IPS-NIHi7 (cell line): Measurements from ENCODE around the gene RAB9B.
"Not testable (repeated sequence)": the region's sequence is repeated elsewhere in the genome, so short reads cannot be mapped to it uniquely, and the experiment has no call there.

Experiments used
- DNase-seq: peaks from one replicate; pipeline ENCODE4 v3.0.0; 2012; ENCODE audit warnings: mixed read lengths; ENCODE audit errors: extremely low spot score

RAB9B gene

DNA sequence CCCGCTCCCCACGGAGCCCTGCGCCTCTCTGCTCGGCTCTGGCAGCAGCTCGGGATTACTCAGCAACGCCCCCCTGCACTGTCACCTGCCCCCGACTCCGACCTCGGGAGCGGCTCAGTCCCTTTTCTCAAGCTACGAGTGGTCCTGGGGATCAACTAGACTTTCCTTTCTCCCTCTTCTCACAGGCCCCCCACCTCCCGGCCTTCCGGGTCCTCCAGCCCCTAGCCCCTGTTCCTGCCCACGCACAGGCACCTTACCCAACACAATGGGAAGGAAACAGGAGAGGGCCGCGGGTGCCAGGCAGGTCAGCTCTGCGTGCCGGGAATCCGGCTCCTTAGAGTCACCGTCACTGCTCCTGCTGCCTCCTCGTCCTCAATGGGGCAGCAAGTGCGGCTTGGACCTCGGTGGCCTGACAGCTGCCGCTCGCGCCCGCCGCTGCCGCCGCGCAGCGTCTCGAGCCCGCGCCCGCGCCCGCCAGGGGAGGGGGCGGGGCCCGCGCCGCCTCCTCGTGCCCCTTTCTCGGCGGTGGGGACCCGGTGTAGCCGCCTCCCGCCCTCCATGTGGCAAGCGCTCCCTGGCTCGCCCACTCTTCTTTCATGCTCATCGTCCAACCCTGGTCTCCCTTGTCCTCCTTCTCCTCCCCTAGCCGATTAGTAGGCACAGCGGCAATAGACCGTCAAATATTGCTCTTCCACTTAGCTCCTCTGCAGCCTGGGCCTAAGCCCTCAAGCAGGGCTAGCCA, at the start of gene RAB9B:
RAB9B (minus strand) TSS at position 455 of the 742 bp plus-strand sequence. CDS start 6,473 bp downstream, outside the sequence.
- DNase-seq: peak; percentile 96

GRCh38 chrX:103879339-103879738, 47.3 kb upstream of the RAB9B start:
- no peak for DNase-seq

- peak; percentile 31 for DNase-seq
Measured at GRCh38 chrX:103878466-103879122, 46.5 kb upstream of the RAB9B start.

DNA sequence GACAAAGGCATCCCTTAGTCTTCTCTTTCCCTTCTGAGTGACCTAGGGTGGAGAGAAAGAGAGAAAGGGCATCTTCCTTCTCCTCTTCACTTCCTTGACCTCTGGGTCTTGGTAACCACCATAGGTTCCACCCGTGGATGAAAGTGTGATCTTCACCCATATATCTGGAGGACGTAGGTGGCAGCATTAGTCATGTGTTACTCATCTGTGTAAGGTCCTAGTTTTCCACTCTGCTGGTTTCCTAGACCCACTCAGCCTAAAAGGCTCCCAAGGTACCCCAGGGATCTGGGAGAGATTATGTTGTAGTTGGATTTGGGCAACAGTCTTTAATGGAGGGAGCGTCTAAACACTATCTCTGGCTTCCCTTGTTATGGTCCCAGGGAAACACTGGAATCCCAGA, 45.5 kb upstream of the RAB9B start:
- DNase-seq: no peak

DNA sequence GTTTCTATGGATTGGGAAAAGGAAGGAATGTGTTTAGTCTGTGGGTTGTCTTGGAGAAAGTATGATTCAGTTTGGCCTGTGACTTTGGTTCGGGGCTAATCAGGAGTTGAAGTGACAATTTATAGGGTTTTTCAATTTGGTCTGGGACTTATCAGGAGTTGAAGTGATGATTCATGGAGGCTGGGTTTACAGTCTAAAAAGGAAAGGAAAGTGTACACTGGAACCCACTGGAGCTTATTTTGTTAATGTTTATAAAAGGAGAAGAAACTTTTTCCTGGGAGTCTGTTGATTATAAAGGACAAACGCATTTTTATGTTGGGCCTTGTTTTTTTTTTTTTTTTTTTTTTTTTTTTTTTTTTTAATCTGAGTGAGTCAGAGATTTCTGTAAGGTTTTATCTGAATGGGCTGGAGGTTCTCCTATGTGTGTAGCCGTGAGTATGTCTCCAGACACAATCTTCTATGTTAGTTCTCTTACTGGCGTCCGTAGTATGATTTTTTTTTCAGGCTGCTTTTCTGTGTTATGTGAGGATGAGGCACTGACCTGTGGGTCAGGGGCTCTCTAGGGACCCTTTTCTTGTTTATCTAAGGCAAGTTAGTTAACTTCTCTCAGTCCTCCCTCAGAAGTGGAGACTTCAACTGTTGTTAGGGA, 33.0 kb upstream of the RAB9B start:
- DNase-seq: no peak

DNA sequence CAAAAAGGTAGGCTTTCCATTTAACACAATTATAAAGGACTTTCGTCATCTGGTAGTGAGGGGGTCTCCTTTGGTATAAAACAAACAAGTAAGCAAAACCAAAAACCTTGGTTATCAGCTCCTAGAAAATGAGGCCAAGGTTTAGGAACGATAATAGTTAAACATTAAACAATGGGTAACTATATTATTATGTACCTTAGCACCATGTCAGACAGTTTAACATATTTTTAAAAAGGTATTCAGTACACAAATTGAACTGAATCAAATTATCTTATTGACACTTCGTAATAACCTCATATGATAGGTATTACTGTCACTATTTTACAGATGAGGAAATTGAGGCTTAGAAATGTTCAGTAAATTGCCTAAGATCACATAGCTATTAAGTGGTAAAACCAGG, 32.1 kb upstream of the RAB9B start:
- DNase-seq: no peak

DNA sequence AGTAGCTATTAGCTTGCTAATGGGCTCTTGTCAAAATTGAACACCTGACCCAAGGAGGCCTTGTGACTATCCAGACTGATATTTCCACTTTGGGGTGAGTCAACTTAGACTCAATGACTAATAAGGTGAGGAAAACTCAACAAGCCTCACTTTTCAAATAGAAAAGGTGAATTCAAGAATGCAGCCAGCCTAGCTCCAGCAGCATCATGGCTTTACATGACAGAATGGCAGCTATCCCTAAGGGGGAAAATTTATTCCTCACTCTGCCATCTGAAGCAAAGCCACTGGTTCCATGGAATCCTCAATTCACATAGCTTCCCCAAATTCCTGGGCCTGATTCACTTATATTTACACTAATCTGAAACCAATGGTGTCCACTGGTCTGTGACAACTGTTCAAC, 29.1 kb upstream of the RAB9B start:
- no peak for DNase-seq

GRCh38 chrX:103849558-103849957, 17.5 kb upstream of the RAB9B start:
- DNase-seq: no peak

DNA sequence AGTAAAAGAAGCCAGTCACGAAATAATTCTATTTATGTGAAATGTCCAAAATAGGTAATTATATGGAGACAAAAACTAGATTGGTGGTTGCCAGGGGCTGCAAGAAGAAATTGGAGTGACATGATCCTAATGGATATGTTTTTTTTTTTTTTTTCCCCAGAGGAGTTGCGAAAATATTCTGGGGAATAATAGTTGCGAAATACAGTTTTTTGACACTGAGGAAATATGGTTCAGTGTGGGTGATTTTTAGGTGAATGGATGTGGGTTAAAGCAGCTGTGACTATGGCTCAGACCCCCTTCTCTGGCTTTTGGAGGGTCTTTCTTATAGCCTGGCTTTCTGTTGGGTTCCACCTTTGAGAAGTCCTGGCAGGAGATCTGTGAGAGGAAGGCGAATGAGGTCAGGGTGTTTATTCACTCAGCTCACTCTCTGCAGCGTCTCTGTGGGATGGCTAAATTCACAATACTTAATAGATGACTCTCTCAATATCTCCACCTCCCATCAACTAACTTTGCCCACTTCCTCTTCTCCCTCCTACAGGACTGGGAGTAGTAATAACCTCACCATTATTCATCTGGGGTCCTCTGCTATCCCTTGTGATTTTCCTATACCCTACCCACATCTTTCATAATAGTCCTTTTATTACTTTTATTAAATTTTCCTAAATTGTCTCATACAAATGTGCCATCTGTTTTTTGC, 15.3 kb upstream of the RAB9B start:
- no peak for DNase-seq

DNA sequence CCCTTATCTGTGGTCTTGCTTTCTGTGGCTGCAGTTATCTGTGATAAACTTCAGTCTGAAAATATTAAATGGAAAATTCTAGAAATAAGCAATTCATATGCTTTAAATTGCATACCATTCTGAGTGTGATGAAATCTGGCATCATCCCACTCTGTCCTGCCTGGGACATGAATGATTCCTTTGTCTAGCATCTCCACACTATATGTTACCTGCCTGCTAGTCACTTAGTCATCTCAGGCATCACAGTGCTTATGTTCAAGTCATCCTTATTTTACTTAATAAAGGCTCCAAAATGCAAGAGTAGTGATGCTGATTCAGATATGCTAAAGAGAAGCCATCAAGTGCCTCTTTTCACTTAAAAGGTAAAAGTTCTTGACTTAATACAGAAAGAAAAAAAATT, 14.3 kb upstream of the RAB9B start:
- no peak for DNase-seq

- peak; percentile 84 for DNase-seq
Measured at GRCh38 chrX:103845165-103845653, 13.2 kb upstream of the RAB9B start.

GRCh38 chrX:103839404-103839803, 7.3 kb upstream of the RAB9B start:
- DNase-seq: no peak

DNA sequence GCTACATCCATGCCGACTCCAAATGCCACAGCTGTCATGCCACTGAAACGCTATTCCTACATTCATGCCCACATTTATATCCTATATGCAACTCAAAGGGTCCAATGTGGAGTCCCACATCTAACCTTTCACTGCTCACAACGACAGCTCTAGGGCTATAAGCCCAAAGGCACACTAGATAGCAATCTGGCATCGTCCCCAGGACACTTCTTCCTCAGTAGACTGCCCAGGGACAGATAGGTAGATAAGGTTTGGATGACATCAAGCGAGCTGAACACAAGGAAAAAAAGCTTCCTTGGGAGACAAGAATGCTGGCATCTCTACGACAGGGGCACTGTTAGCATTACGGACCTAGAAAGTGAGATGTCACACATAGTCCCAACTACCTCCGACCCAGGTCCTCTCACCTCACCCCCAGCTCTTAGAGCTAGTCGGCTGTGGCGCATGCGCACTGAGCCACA, 685 bp downstream of the RAB9B start:
- no peak for DNase-seq

DNA sequence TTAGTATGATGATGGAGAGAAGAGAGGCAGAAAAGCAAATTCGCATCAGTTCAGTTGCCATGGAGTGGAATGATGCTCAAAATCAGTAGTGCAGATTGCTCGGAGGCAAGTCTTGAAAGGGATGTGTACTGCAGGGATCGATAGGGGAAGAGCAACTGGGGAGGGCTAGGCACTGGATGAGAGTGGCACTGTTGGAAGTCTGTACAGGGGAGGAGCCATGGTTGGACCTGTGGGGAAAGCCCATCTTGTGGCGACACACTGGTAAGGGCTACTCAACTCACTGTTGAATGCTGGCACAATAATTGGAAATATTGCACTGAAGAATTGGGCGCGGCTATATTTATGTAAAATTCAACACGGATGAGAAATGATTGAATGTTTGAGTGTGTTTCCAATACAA, 1.2 kb downstream of the RAB9B start:
- no peak for DNase-seq

DNA sequence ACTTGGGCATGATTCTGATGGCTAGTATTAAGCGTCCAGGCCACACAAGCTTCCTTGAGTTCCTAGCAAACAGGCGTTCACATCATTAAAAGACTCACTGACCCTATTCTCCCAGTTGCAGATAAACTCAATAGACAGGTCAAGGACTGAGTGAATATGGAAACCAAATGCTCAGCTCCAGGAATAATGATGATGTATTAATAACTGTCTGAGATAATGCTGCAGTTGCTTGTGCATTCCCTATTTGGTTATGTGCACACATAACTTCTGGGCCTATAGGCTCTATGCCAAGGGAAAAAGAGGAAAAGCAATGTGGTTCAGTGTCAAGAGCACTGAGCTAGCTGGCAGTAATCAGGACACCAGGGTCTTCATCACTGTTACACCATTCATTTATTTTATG, 3.5 kb downstream of the RAB9B start:
- no peak for DNase-seq

- no peak for DNase-seq
Measured at GRCh38 chrX:103825881-103826280, 6.2 kb downstream of the RAB9B start.

GRCh38 chrX:103823591-103823990, 8.5 kb downstream of the RAB9B start:
- DNase-seq: no peak

DNA sequence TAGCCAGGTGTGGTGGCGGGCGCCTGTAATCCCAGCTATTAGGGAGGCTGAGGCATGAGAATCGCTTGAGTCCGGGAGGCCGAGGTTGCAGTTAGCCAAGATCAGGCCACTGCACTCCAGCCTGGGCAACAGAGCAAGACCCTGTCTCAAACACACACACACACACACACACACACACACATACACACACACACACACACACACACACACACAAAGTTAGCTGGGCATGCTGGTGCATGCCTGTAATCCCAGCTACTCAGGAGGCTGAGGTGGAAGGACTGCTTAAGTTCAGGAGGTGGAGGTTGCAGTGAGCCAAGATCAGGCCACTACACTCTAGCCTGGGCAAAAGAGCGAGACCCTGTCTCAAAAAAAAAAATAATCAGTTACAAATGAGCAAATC, 11.3 kb downstream of the RAB9B start:
- not testable (repeated sequence) for DNase-seq

DNA sequence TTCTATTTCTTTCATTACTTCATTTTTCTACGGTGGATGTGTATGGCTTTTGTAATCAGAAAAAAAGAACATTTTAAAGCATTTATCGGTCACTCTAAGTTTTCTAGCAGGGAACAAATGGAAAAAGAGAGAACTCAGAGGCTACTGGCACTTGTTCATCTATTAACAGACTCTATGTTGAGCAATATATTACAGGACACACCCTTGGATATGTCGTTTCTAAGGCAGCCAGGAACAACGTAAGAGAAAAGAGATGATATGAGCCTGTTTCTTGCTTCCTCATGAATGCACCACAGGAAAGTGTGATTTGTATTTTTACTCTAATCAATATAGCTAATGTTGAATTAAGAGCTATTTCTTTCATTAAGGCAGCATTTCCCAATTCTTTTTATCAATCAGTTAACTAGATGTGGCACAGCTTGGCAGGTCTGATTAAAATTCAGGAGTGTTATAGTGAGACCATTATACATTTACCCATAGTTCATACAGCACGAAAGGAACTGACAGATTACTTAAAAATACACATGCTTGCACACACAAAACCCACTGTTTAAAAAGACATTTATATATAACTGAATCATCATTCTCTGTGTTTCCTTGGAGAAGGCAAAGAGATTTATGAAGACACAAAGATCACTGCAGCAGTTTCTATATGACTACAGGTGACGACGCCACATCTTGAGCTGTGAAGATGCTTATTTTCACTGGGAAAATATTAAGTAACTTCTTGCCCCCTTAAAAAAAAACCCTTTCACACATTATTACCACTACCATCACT, 13.0 kb downstream of the RAB9B start:
- no peak for DNase-seq

DNA sequence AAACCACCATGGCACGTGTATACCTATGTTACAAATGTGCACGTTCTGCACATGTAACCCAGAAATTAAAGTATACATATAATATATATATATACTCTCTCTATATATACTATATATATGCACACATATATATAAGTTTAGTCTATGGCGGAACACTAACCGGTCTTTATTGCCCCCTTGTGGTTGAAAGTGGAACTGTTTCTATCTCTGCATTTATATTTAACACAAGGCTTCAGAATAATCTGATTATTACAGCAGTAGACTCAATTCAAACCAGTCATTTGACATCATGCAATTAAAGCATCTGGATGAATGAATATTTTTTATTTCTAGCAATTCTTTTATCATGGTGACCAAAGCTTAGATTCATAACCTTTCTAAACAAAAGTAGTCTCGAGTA, 14.6 kb downstream of the RAB9B start:
- DNase-seq: peak; percentile 31

DNA sequence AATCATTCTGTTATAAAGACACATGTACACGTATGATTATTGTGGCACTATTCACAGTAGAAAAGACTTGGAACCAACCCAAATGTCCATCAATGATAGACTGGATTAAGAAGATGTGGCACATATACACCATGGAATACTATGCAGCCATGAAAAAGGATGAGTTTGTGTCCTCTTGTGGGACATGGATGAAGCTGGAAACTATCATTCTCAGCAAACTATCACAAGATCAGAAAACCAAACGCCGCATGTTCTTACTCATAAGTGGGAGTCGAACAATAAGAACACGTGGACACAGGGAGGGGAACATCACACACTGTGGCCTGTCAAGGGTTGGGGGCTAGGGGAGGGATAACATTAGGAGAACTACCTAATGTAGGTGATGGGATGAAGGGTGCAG, 15.0 kb downstream of the RAB9B start:
- not testable (repeated sequence) for DNase-seq
